Stimulated activated CD8-positive, alpha-beta memory T cell treated with anti-CD3 and anti-CD28 coated beads, Interleukin-7, amount 100 ng/mL, for 48 hours (primary cell): ENCODE measurements around the gene ZNF543.

Source experiments
- DNase-seq, 2 donors: peaks; one replicate each; pipeline ENCODE4 v3.0.0-alpha.2; 2020; ENCODE audit warnings: low read depth in 1 of 2; ENCODE audit errors: extremely low read depth in 1 of 2

ZNF543 gene

DNA sequence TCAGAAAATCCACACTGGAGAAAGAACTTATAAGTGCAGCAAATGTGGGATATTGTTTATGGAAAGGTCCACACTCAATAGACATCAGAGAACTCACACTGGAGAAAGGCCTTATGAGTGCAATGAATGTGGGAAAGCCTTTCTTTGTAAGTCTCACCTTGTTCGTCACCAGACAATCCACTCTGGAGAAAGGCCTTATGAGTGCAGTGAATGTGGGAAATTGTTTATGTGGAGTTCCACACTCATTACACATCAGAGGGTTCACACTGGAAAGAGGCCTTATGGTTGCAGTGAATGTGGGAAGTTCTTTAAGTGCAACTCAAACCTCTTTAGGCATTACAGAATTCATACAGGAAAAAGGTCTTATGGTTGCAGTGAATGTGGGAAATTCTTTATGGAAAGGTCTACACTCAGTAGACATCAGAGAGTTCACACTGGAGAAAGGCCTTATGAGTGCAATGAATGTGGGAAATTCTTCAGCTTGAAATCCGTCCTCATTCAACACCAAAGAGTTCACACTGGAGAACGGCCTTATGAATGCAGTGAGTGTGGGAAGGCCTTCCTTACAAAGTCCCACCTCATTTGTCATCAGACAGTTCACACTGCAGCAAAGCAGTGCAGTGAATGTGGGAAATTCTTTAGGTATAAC lies 57.4 kb downstream of the ZNF543 start:
- no peak for DNase-seq
